ENCODE data around the gene KRTAP6-1.

KRTAP6-1 gene, protein sequence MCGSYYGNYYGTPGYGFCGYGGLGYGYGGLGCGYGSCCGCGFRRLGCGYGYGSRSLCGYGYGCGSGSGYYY

GRCh38 chr21:30613836-30614235, at the start of gene KRTAP6-1:
TSS of gene KRTAP6-1 (minus strand) at chr21:30613930. CDS start at chr21:30613904, 26 bp downstream.
- no peak for DNase-seq

DNA sequence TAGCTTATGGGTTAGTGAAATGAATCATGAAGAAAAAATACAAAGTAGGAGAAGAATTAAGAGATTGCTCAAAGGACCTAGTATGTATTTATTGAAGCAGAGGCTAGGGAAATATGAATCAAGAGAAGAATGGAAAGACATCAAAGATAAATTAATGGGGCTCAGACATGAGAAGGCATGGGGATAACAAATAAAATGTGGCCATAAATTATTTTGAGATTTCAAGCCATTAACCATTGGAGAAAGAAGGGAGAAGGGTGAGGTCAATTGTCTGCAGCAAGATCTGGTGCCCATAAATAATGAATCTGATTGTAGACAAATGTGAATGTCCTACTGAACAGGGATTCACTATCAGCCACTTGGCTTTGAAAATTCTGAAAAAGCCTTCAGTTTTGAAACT, 39.2 kb upstream of the KRTAP6-1 start:
- DNase-seq, result no peak

GRCh38 chr21:30646904-30647414, 33.2 kb upstream of the KRTAP6-1 start:
- no peak for DNase-seq

GRCh38 chr21:30642564-30642963, 28.8 kb upstream of the KRTAP6-1 start, which contains the start of gene KRTAP20-3:
TSS of gene KRTAP20-3 (plus strand) at chr21:30642864.
- DNase-seq, result no peak

DNA sequence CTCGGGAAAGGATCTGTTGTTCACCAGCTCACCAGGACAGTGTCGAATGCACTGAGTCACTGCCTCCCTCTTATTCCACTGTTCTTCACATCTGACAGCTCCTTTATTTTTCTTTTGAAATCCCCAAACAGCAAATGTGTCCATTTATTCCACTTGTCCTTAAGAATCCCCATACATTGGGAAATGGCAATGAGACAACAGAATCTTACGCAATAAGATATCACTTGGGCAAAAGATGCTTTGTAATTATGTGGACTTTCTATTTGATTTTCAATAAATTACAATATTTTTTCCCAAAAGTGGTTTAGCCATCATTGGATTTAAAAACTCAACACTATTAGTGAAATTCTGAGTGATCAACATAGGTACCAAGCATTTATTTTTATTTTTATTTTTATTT, 25.0 kb upstream of the KRTAP6-1 start:
- DNase-seq, result no peak

GRCh38 chr21:30634906-30635305, 21.2 kb upstream of the KRTAP6-1 start, which contains the start of gene KRTAP20-2:
TSS of gene KRTAP20-2 (plus strand) at chr21:30635206. CDS start at chr21:30635264, 58 bp downstream.
- DNase-seq, result no peak

GRCh38 chr21:30629200-30629599, 15.5 kb upstream of the KRTAP6-1 start:
- DNase-seq, result peak; percentile 9

- DNase-seq, result no peak
These were observed 14.4 kb upstream of the KRTAP6-1 start for GRCh38 chr21:30628109-30628508.

GRCh38 chr21:30625449-30626165, 11.9 kb upstream of the KRTAP6-1 start:
- no peak for DNase-seq

DNA sequence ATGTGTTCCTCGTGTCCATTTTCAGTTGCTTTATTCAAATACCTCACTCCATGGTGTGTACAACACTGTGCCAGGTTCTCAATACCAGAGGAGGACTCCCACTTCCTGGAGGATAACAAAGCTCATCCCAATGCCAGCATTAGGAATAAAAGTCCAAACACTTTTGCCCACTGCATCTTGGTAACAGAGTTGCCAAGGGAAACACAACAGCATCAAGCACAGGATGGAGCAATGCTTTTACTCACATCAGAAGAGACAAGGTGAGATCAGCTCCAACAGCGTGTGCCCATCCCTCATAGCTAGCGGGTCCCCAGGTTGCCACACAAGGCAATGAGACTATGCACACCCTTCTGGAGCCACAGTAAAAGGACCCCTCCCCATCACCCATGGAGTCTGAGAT, 9.6 kb upstream of the KRTAP6-1 start:
- no peak for DNase-seq

DNA sequence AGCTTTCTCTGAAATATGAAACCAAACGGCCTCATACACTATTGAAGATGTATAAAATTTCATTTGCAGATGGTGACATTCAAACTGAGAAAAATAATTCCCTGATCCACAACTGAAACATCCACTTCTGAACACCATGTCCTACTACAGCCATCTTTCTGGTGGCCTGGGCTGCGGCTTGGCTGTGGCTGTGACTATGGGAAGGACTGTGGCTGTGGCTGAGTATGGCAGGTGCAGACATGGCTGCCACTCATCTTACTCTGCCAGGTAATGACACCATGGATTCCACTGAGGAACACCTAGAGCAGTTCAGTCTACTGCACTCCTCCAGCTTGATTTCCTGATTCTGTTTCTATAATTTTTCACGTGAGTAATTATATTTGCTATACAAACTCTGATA, 6.8 kb upstream of the KRTAP6-1 start, which contains the start of gene KRTAP20-4:
KRTAP20-4 (plus strand) TSS at position 106 of the 400 bp plus-strand sequence.
- no peak for DNase-seq

DNA sequence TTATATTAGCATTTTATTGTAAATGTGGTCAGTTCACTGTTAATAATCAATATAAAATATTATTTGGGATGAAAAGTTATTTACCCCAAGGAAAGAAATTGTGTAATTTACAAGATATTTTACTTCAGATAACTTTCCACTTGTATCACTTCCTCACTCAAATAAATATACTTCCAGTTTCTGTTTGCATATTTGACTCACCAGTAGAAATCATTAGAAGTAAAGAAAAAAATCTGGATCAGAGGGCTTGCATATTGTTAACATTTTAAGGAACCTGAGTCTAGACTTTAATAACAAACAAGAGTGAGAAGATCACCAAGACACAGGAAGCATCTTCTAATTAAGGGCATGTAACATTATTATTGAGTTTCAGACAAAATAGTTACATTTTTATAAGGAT, 6.3 kb upstream of the KRTAP6-1 start:
- no peak for DNase-seq

- no peak for DNase-seq
These were observed 2.4 kb upstream of the KRTAP6-1 start, which contains the start of gene KRTAP20-1 for GRCh38 chr21:30616125-30616524. TSS of gene KRTAP20-1 (plus strand) at chr21:30616425. CDS start at chr21:30616455, 30 bp downstream.

DNA sequence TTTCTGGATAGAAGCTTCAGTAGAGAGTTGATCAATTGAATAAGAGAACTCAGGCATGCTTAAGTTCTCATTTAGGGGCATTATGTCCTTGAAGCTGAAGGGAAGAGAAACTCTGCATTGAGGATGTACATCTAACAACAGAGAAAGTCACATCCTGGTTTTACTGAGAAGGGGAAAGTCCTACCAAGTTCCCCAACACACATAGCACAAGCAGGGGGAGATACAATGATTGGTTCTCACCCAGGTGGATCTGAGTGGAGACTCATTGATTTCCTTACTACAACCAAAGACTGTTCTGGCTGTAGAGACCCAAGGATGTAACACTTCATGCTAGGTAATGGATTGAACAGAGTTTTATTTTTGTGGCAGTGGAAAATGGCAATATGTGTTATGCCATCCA, 1.5 kb upstream of the KRTAP6-1 start:
- DNase-seq, result no peak

DNA sequence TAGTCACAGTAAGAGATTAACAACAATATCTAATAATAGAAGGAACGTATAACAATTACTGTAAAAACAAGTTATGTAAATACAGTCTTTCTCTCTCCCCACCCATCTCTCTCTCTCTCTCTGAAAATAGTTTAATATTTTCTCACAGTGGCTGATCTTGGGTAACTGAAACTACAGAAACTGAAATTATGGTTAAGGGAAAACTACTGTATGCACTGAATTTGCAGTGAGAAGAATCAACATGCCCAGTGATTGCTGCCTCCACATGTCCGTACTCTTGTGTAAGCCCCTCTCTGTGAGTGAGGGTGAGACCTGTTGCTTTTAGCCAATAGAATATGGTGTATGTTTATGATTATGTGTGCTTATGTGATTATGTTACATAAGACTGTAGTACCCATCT, 1.6 kb downstream of the KRTAP6-1 start:
- DNase-seq, result no peak

- DNase-seq, result no peak
These were observed 7.8 kb downstream of the KRTAP6-1 start for GRCh38 chr21:30605968-30606367.

DNA sequence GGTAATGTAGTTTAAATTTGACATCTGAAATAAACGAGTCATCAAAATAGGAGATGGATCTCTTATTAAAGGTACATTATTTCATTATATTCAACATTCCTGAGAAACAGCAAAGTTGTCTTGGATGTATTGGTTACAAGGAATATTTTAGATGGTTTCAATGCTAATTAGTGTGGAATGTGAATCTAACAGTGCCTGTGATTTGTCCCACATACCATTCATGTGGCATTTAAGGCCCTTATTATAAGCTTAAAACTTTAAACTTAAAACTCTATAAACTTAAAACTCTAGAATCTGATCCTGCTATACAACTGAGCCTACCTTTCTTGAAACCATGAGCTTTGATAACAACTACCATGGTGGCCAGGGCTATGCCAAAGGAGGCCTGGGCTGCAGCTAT, 12.9 kb downstream of the KRTAP6-1 start, which contains the start of gene KRTAP22-1:
KRTAP22-1 (plus strand) TSS at position 301 of the 400 bp plus-strand sequence.
- DNase-seq, result no peak

GRCh38 chr21:30598802-30599201, 14.9 kb downstream of the KRTAP6-1 start, which contains the start of gene KRTAP6-2:
TSS of gene KRTAP6-2 (minus strand) at chr21:30598902. CDS start at chr21:30598874, 28 bp downstream.
- no peak for DNase-seq

DNA sequence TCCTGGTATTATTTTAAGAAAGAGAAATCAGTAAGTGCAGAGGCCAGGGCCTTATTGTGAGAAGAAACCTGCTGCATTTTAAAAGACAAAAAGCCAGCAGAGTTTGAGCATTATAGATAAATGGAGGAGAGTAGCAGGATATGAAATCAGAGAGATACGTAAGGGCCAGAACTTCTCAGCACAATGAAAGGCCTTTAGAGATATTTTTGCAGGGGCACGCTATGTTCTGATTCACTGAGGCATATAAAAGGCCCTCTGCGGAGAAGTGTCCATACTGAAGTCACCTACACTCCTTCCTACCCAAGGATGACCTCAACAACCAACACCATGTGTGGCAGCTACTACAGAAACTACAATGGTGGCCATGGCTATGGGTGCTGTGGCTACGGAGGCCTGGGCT, 21.6 kb downstream of the KRTAP6-1 start, which contains the start of gene KRTAP6-3:
KRTAP6-3 (plus strand) TSS at position 301 of the 400 bp plus-strand sequence; CDS start at position 307, 6 bp downstream.
- no peak for DNase-seq

DNA sequence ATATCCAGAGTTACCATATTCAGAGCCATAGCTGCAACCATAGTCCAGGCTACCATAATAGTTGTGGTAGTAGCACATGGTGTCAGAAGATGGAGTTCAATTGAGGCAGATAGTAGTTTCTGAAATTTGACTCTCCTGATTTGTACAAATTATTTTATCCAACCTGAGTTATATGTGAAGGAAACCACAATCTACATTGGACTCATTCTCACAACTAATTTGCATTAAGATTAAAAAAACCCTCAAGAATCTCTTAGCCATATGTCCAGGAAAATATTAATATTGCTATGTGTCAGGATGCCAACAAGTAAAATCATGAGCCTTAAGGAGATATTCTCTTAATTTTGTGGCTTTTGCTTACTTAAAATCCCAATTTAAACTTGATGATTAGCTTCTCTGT, 23.4 kb downstream of the KRTAP6-1 start, which contains the start of gene KRTAP22-2:
KRTAP22-2 (minus strand) TSS at position 101 of the 400 bp plus-strand sequence.
- no peak for DNase-seq

DNA sequence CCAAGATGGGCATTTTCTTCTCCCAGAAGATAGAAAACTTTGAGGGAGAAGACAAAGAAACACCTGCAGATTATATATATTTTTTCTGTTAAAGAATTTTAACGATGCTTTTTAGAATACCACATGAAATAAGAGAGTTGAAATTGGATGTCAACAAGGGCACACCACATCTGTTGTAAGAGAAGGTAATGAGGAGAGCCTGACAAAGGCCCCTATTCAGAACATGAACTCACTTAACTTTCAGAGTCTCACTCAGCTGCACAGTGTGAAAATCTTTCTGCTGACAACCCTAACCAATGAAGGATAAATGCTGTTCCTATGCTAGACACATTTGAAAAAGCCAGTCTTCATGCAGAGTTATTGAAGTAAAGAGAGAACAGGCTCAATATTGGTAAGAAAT, 30.9 kb downstream of the KRTAP6-1 start:
- DNase-seq, result no peak

DNA sequence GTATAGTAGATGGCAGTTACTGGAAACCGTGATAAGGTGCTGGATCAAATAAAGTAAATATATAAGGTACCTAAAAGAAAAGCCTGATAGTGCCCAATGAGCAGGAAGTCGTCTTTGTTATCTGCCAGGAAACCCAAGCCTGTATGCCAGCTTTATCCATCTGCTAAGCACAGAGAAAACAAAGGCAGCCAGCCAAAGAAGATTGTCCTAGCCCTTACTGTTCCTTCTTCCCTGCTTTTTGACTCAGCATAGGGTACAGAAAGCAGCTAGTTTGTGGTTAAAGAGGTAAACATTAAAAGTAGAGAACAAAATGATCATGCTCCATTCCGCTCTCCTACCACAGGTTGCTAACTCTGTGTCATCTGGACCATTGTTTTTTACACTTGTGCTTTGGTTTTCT, 33.6 kb downstream of the KRTAP6-1 start:
- DNase-seq, result no peak

- no peak for DNase-seq
These were observed 34.4 kb downstream of the KRTAP6-1 start for GRCh38 chr21:30579346-30579745.

DNA sequence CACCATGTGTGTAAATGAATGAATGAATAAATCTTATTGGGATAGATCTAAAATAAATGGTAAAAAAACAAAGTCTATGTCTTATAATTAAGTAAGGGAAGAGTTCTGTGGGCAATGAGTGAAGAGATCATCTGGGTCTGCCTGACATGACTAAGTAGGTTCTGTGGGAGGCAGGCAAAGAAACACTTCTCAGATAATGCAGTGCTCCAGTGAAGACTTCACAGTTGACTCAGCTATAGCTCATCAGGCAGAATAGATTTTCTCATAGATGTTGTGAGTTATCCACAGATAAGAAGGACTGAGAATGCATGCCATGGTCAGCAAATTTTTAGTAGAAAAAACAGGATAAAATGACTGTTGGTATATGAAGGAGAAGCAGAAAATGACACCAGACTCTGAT, 36.0 kb downstream of the KRTAP6-1 start:
- no peak for DNase-seq
